H1 (cell line): ENCODE results near the gene LTBP1. TPM values are rescaled to one million over a fixed set of nuclear protein-coding genes. Genes with fewer than 3 reads are reported as not detected.

Experiments used
- CBX8 ChIP-seq: fragments of 300-800, 300-1000 bp; sonication (generic); IDR thresholded peaks from 2 replicates; pipeline ENCODE4 v1.7.1; 2016; ENCODE audit warnings: low read depth, low read length, borderline replicate concordance
- JUND ChIP-seq: IDR thresholded peaks from 2 replicates; pipeline ENCODE4 v1.6.1; 2011; ENCODE audit warnings: mild to moderate bottlenecking, improper control_type of control experiment, low read length
- POLR2AphosphoS5 ChIP-seq: IDR thresholded peaks from 2 replicates; pipeline ENCODE4 v1.6.1; 2011; ENCODE audit warnings: low read depth, low read length
- RAD21 ChIP-seq, 2 experiments: IDR thresholded peaks in 1 of 2; conservative IDR thresholded peaks in 1 of 2; 2 replicates each; pipeline ENCODE4 v1.6.1; 2011; ENCODE audit warnings: low read depth in 2 of 2, low read length in 2 of 2, improper control_type of control experiment in 1 of 2, inconsistent platforms in 1 of 2, mild to moderate bottlenecking in 1 of 2, moderate library complexity in 1 of 2
- TAF1 ChIP-seq: IDR thresholded peaks from 2 replicates; pipeline ENCODE4 v1.6.1; 2011; ENCODE audit warnings: mild to moderate bottlenecking, low read depth, low read length
- polyA plus RNA-seq, 7 experiments: library from polyadenylated mRNA; depleted of rRNA in 3 of 7; stranded (reverse) in 5 of 7; unstranded in 2 of 7; fragments of >200 nt in 5 of 7; fragments of 200-250 nt in 2 of 7; gene quantifications; 1 replicate in 5 of 7; 2 replicates in 1 of 7; 4 replicates in 1 of 7; pipeline versions ENCODE4 v1.2.1 to v1.2.3, GENCODE V29; 2011 to 2013; ENCODE audit warnings: missing spikeins in 2 of 7, mixed read lengths in 2 of 7
- total RNA-seq: library from RNA; stranded (reverse); fragmentation: NEBNext Ultra II Directional; extraction: Animal tissue kit (Norgen Biotek cat#: 25700); gene quantifications from 2 replicates; pipeline ENCODE4 v1.2.1, GENCODE V29; 2021
- TF ChIP-seq, protein P1 (sequence below): IDR thresholded peaks from 2 replicates; pipeline ENCODE4 v1.6.1; 2012; ENCODE audit warnings: low read length, inconsistent platforms

The LTBP1 gene
- total and polyA plus RNA-seq, 2 of the 8 experiments (the other 6 are each of a cell fraction or from before 2014, with no cell fraction given): 15.4 to 24.7 TPM

GRCh38 chr2:33395655-33396249 is 449.0 kb downstream of the LTBP1 start (continued):
- TF ChIP-seq, protein P1, sequence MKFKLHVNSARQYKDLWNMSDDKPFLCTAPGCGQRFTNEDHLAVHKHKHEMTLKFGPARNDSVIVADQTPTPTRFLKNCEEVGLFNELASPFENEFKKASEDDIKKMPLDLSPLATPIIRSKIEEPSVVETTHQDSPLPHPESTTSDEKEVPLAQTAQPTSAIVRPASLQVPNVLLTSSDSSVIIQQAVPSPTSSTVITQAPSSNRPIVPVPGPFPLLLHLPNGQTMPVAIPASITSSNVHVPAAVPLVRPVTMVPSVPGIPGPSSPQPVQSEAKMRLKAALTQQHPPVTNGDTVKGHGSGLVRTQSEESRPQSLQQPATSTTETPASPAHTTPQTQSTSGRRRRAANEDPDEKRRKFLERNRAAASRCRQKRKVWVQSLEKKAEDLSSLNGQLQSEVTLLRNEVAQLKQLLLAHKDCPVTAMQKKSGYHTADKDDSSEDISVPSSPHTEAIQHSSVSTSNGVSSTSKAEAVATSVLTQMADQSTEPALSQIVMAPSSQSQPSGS: no peak
- TF ChIP-seq POLR2AphosphoS5: no peak
- TF ChIP-seq CBX8: no peak
- 0 out of 2 replicates have a peak, but pooled peaks have one; percentile 14 for TF ChIP-seq TAF1
- TF ChIP-seq JUND: no peak
- TF ChIP-seq RAD21 (IDR thresholded peaks at IDR 0.05 in 1 of 2, conservative IDR thresholded peaks at IDR 0.05 in 1 of 2; ENCODE audit: low read depth in 2 of 2, low read length in 2 of 2): peak; percentile 51 to 58
